Neural progenitor cell (in vitro differentiated cells): ENCODE measurements around the gene PTTG2. TPM values are rescaled to one million over a fixed set of nuclear protein-coding genes. Genes with fewer than 3 reads are reported as not detected.
A peak's percentile ranks its signal among the peaks of the same experiment; 100 is the strongest.

Source experiments
- DNase-seq: peaks from one replicate; pipeline ENCODE4 v3.0.0-alpha.2; 2016; ENCODE audit warnings: low spot score
- H2AFZ ChIP-seq: fragments of 200-600 bp; sonication (generic); replicated peaks from 2 replicates; pipeline ENCODE4 v1.6.1; 2016; ENCODE audit warnings: antibody characterized with exemption
- H3F3A ChIP-seq: fragments of 200-600 bp; sonication (generic); 2 replicates; pipeline ENCODE4 v1.6.1; 2016; ENCODE audit warnings: antibody characterized with exemption, low read depth
- H3K27ac ChIP-seq: fragments of 200-600 bp; sonication (generic); 2 replicates; pipeline ENCODE4 v1.5.1; 2016; ENCODE audit warnings: mild to moderate bottlenecking
- H3K27me3 ChIP-seq: fragments of 200-600 bp; sonication (generic); 2 replicates; pipeline ENCODE4 v1.6.1; 2016; ENCODE audit warnings: mild to moderate bottlenecking, moderate library complexity
- H3K36me3 ChIP-seq: fragments of 200-600 bp; sonication (generic); 2 replicates; pipeline ENCODE4 v1.5.1; 2016
- H3K4me1 ChIP-seq: fragments of 200-600 bp; sonication (generic); 2 replicates; pipeline ENCODE4 v1.6.1; 2016; ENCODE audit warnings: mixed run types
- H3K4me2 ChIP-seq: fragments of 200-600 bp; sonication (generic); 2 replicates; pipeline ENCODE4 v1.6.1; 2016
- H3K4me3 ChIP-seq: fragments of 200-600 bp; sonication (generic); 2 replicates; pipeline ENCODE4 v1.5.1; 2016
- H3K79me2 ChIP-seq: fragments of 200-600 bp; sonication (generic); 2 replicates; pipeline ENCODE4 v1.6.1; 2016; ENCODE audit warnings: low read depth
- H3K9ac ChIP-seq: fragments of 200-600 bp; sonication (generic); 2 replicates; pipeline ENCODE4 v1.6.1; 2016
- H3K9me3 ChIP-seq: fragments of 200-600 bp; sonication (generic); 2 replicates; pipeline ENCODE4 v1.5.1; 2016; ENCODE audit warnings: low read depth
- H4K20me1 ChIP-seq: fragments of 200-600 bp; sonication (generic); 2 replicates; pipeline ENCODE4 v1.6.1; 2016; ENCODE audit warnings: low read depth
- H3K27ac Mint-ChIP-seq: 3 replicates; pipeline ENCODE4 v1.8.0; 2021; ENCODE audit warnings: mixed read lengths
- H3K27me3 Mint-ChIP-seq: 2 replicates; pipeline ENCODE4 v1.8.0; 2022; ENCODE audit warnings: low read depth, mild to moderate bottlenecking, inconsistent platforms, moderate library complexity, mixed read lengths; ENCODE audit not compliant: insufficient read depth
- H3K36me3 Mint-ChIP-seq: 3 replicates; pipeline ENCODE4 v1.8.0; 2021; ENCODE audit warnings: mixed read lengths
- H3K4me1 Mint-ChIP-seq: 3 replicates; pipeline ENCODE4 v1.8.0; 2021; ENCODE audit warnings: mixed read lengths
- H3K4me3 Mint-ChIP-seq: 3 replicates; pipeline ENCODE4 v1.8.0; 2021; ENCODE audit warnings: mild to moderate bottlenecking, moderate library complexity, mixed read lengths
- H3K9me3 Mint-ChIP-seq: 3 replicates; pipeline ENCODE4 v1.8.0; 2020; ENCODE audit warnings: mixed read lengths
- CTCF ChIP-seq: fragments of 200-600 bp; sonication (generic); IDR thresholded peaks from 2 replicates; pipeline ENCODE4 v1.5.1; 2017; ENCODE audit warnings: antibody characterized with exemption, mild to moderate bottlenecking
- EZH2 ChIP-seq: fragments of 200-600 bp; sonication (generic); IDR thresholded peaks from 2 replicates; pipeline ENCODE4 v1.6.1; 2017; ENCODE audit warnings: antibody characterized with exemption, mild to moderate bottlenecking, moderate library complexity
- EZH2phosphoT487 ChIP-seq: fragments of 200-600 bp; sonication (generic); IDR thresholded peaks from 2 replicates; pipeline ENCODE4 v1.6.1; 2017; ENCODE audit warnings: antibody characterized with exemption
- total RNA-seq: library from RNA; depleted of rRNA; stranded (reverse); fragments of >200 nt; gene quantifications from 2 replicates; pipeline ENCODE4 v1.2.3, GENCODE V29; 2015; ENCODE audit warnings: low replicate concordance

Gene PTTG2
- total RNA-seq, 1 donor from 2014 or later = not detected

- H3K27me3 ChIP-seq = no peaks in the 10 kb centered on the region
- peak overlapping the region; percentile 63 for H3K27ac Mint-ChIP-seq
- H3K4me2 ChIP-seq = peak overlapping the region; percentile 92
- peak overlapping the region; percentile 73 for H3K4me3 ChIP-seq
- TF ChIP-seq EZH2phosphoT487 (no peak), EZH2 (no peak), CTCF (no peak)
- peaks cover 56% of the 10 kb centered on the region for H3K79me2 ChIP-seq
- H3K4me3 Mint-ChIP-seq = peak overlapping the region; percentile 89
- H3K36me3 Mint-ChIP-seq = no peaks in the 10 kb centered on the region
- peaks cover 29% of the 10 kb centered on the region for H4K20me1 ChIP-seq
- H3K36me3 ChIP-seq = no peaks in the 10 kb centered on the region
- peaks cover 24% of the 10 kb centered on the region for H3F3A ChIP-seq
- peak overlapping the region; percentile 29 for H3K9ac ChIP-seq
- H3K4me1 ChIP-seq = peaks cover 17% of the 10 kb centered on the region
- H2AFZ ChIP-seq = no peak overlapping the region
- H3K4me1 Mint-ChIP-seq = peaks cover 23% of the 10 kb centered on the region
- H3K27ac ChIP-seq = no peak overlapping the region
- no peaks in the 10 kb centered on the region for H3K9me3 Mint-ChIP-seq
- peak; percentile 35 for DNase-seq
- H3K9me3 ChIP-seq = no peaks in the 10 kb centered on the region
- no peaks in the 10 kb centered on the region for H3K27me3 Mint-ChIP-seq
Measured at GRCh38 chr4:37978248-37978924, 18.2 kb downstream of the PTTG2 start.

GRCh38 chr4:37980246-37980645 is 20.0 kb downstream of the PTTG2 start:
- Mint-ChIP-seq H3K9me3 (no peaks in the 10 kb centered on the region), H3K27me3 (no peaks in the 10 kb centered on the region), H3K36me3 (no peaks in the 10 kb centered on the region), H3K4me3 (no peak overlapping the region), H3K4me1 (peaks cover 23% of the 10 kb centered on the region), H3K27ac (no peak overlapping the region)
- Histone ChIP-seq H3K4me3 (no peak overlapping the region), H3K4me2 (no peak overlapping the region), H4K20me1 (peaks cover 32% of the 10 kb centered on the region), H3F3A (peaks cover 24% of the 10 kb centered on the region), H3K27me3 (no peaks in the 10 kb centered on the region), H3K36me3 (no peaks in the 10 kb centered on the region), H3K9me3 (no peaks in the 10 kb centered on the region), H3K79me2 (peaks cover 75% of the 10 kb centered on the region), H3K9ac (no peak overlapping the region), H2AFZ (no peak overlapping the region), H3K27ac (no peak overlapping the region), H3K4me1 (peaks cover 17% of the 10 kb centered on the region)
- DNase-seq = no peak
- TF ChIP-seq EZH2phosphoT487 (no peak), CTCF (no peak), EZH2 (no peak)

GRCh38 chr4:37981425-37981824 is 21.2 kb downstream of the PTTG2 start:
- no peaks in the 10 kb centered on the region for H3K9me3 Mint-ChIP-seq
- no peak overlapping the region for H3K4me2 ChIP-seq

More at GRCh38 chr4:37981425-37981824, 21.2 kb downstream of the PTTG2 start:
- Histone ChIP-seq H3K79me2 (peaks cover 86% of the 10 kb centered on the region), H3K4me3 (no peak overlapping the region), H2AFZ (no peak overlapping the region), H3F3A (peaks cover 17% of the 10 kb centered on the region), H3K36me3 (no peaks in the 10 kb centered on the region), H4K20me1 (peaks cover 39% of the 10 kb centered on the region), H3K9me3 (no peaks in the 10 kb centered on the region), H3K4me1 (peaks cover 12% of the 10 kb centered on the region), H3K9ac (no peak overlapping the region), H3K27ac (no peak overlapping the region), H3K27me3 (no peaks in the 10 kb centered on the region)
- TF ChIP-seq EZH2phosphoT487 = no peak
- TF ChIP-seq CTCF = no peak
- no peak for TF ChIP-seq EZH2
- no peak overlapping the region for H3K4me3 Mint-ChIP-seq
- H3K27ac Mint-ChIP-seq = no peak overlapping the region
- H3K4me1 Mint-ChIP-seq = peaks cover 20% of the 10 kb centered on the region
- H3K27me3 Mint-ChIP-seq = no peaks in the 10 kb centered on the region
- DNase-seq = no peak
- no peaks in the 10 kb centered on the region for H3K36me3 Mint-ChIP-seq
